Frontal cortex (tissue), 4 donors: ENCODE measurements around the gene NAA38. TPM values are rescaled to one million over a fixed set of nuclear protein-coding genes. Genes with fewer than 3 reads are reported as not detected.

Experiments used
- DNase-seq, 2 donors: peaks; one replicate each; pipeline ENCODE4 v3.0.0; 2012; ENCODE audit warnings: low spot score in 2 of 2
- FAIRE-seq: peaks from 2 replicates; lab custom pipeline; 2012; peaks lifted over from hg19 to GRCh38; lab: Jason Lieb, UNC
- total RNA-seq: library from RNA; depleted of rRNA; stranded (reverse); fragments of >200 nt; gene quantifications from one replicate; pipeline ENCODE4 v1.2.3, GENCODE V29; 2014
- donor health status: control.
- donor health status: control.
- donor health status: control.

Gene NAA38, protein sequence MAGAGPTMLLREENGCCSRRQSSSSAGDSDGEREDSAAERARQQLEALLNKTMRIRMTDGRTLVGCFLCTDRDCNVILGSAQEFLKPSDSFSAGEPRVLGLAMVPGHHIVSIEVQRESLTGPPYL
- 30.2 TPM for total RNA-seq

DNA sequence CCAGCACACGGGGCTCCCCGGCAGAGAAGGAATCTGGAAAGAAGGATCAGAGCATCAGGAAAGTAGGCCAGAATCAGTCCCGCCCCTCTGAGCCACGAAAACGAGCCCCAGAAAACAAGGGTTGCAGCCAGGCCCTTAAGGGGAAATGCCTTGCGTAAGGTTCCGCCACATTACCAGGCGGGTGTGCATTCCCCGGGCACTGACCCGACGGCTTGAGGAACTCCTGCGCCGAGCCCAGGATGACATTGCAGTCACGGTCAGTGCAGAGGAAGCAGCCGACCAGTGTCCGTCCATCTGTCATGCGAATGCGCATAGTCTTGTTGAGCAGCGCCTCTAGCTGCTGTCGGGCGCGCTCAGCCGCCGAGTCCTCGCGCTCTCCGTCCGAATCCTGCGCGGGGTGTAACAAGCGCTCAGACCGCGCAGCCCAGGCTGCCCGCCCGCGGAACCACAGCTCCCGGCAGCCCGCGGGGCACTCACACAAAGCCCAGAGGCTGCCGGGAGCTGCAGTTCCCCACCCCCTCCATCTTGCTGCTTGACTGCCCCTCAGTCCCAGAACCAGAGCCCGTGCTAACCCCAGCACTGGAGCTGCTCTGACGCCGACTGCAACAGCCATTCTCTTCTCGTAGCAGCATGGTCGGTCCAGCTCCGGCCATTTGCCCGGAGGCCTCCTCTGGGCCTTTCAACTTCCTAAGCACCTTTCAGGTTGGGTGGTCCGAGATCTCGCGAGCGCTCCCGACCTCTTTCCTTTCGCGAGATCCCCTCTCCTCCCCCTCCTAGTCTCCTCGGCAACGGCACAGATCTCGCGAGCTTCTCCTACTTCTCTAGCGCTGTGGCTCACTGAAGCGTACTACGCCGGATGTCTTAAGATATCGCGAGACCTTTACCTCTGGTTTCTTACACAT, at the start of gene NAA38:
Gene NAA38, minus strand, starts transcription at position 749 of the 902 bp plus-strand sequence. Its CDS starts 96 bp downstream, at position 653.
- no peak for FAIRE-seq
- DNase-seq, result peak; percentile 86 to 93

DNA sequence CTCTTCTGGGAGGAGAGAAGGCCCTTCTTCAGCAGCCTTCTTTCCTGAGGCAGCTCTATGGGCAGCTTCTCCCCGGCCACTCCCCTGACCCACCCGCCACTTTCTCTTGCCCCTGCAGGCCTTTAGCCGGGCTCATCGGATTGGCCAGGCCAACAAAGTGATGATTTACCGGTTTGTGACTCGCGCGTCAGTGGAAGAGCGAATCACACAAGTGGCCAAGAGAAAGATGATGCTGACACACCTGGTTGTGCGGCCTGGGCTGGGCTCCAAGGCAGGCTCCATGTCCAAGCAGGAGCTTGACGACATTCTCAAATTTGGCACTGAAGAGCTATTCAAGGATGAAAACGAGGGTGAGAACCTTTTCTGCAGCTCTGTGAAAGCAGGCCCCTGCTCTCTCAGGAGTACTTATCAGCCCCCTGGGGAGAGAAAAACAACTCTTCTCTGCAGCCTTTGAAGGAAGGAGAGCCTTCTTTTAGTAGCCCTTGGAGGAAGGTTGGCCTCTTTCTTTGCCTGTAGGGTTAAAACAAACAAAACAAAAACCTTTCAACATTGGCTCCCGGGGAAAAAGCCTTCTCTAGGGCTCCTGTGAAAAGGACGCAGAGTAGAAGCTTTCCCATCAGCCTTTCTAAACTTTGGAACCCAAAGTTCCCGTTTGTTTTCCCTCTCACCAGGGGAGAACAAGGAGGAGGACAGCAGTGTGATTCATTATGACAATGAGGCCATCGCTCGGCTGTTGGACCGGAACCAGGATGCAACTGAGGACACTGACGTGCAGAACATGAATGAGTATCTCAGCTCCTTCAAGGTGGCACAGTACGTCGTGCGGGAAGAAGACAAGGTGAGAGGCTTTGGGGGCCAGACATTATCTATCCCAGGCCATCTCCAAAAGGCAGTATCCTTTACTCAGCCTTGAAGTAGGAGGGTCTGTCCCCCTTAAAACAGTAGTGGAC, 46.1 kb upstream of the NAA38 start:
- no peak for DNase-seq
- no peak for FAIRE-seq

DNA sequence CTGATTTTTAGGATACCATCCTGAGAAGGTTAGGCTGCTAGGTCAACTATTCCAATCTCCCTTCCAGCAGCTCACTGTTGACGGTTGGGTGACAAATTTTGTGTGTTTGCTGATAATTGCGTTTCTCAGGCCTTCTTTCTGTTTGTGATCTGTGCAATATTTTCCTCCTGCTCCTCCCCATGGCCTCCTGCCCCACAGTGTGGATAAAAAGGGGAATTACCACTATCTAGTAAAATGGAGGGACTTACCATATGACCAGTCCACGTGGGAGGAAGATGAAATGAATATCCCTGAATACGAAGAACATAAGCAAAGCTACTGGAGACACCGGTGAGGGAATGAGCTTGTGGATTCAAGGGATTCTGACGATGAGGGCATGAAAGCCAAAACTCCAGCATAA, 40.4 kb upstream of the NAA38 start:
- DNase-seq (peak; percentile 57 to 59), FAIRE-seq (no peak)

DNA sequence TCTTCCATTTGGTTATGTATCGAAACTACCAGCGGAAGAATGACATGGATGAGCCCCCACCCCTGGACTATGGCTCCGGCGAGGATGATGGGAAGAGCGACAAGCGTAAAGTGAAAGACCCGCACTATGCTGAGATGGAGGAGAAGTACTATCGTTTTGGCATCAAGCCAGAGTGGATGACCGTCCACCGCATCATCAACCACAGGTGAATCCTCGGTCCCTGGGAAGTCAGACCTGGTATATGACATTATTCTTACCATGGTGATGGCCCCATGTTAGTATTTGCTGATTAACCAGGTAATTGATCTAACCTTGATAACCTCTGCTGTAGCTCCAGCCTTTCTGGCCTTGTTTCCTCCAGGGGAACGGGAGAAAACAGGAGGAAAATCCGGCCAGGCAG, 39.7 kb upstream of the NAA38 start:
- DNase-seq, result no peak
- FAIRE-seq, result no peak

DNA sequence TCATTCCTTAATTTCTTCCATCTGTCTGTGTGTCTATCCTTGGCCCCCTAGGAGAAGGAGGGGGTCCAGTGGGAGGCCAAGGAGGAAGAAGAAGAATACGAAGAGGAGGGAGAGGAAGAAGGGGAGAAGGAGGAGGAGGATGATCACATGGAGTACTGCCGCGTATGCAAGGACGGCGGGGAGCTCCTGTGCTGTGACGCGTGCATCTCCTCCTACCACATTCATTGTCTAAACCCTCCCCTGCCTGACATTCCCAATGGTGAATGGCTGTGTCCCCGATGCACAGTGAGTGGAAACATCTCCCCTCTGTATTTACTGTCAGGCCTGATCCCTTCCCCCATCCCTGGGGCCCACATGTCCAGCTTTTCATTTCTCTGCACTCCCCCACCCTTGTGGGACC, 37.5 kb upstream of the NAA38 start:
- FAIRE-seq, result no peak
- DNase-seq, result no peak

DNA sequence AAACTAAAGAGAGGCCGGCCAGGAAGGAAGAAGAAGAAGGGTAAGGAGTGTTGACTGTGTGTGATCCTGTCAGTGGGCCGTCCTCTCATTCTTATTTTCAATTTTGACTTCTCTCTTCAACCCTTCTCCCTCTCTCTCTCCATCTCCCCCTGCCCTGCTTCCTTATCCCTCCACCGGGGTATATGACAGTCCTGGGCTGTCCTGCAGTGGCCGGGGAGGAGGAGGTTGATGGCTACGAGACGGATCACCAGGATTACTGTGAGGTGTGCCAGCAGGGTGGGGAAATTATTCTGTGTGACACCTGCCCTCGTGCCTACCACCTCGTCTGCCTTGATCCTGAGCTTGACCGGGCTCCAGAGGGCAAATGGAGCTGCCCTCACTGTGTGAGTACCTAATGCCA, 36.9 kb upstream of the NAA38 start:
- FAIRE-seq, result no peak
- no peak for DNase-seq

DNA sequence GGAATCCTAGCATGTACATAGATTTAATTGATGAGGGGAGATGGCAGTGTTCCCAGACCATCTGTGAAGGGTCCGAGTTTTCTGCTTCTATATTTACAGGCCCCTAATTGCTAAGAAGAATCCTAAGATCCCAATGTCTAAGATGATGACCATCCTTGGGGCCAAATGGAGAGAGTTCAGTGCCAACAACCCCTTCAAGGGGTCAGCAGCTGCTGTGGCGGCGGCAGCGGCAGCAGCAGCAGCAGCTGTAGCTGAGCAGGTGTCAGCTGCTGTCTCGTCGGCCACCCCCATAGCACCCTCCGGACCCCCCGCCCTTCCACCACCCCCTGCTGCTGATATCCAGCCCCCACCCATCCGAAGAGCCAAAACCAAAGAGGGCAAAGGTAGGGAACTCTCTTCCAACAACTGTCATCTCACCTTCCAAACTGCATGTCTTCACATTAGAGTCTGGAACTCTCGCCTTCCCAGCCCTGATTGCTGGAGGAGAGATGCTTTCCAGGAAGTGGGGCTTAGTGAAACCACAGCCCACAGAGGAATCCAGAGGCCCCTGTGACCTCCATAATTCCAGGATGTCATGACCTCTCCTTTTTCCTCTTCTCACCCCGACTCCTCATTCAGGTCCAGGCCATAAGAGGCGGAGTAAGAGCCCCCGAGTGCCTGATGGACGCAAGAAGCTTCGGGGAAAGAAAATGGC, 36.0 kb upstream of the NAA38 start:
- FAIRE-seq, result no peak
- DNase-seq, result no peak

DNA sequence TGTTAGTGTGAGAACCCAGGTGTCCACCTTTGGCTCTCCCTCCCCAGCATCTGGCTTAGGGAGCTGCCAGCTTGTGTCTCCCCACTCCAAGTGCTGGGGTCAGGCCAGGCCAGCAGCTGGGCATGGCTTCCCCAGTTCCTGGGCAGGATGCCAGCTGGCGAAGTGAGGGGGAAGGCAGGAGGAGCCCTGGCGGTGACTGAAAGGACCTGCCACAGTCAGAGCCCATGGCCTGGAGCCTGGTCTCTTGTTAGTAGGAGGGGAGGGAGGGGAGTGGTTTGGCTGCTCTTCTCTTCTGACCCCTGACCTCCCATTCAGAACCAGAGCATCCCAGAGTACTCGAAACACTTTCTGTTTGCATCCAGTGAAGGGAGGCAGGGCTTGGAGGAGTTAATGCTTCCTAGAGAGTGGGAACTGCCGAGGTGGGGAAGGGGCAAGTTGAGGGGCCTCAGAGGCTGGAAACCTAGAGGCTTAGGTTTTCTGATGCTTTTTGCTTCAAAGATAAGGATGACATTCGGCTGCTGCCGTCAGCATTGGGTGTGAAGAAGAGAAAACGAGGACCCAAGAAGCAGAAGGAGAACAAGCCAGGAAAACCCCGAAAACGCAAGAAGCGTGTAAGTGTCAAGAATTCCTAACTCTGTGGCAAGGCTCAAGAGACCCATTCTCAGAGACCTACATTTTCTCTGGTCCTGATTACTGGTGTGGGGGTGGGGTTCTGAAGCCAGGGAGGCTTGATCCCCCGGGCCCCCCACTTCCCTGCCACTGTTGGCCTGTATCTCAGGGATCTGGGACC, 32.0 kb upstream of the NAA38 start:
- FAIRE-seq (peak; percentile 81), DNase-seq (peak; percentile 88 to 90)

DNA sequence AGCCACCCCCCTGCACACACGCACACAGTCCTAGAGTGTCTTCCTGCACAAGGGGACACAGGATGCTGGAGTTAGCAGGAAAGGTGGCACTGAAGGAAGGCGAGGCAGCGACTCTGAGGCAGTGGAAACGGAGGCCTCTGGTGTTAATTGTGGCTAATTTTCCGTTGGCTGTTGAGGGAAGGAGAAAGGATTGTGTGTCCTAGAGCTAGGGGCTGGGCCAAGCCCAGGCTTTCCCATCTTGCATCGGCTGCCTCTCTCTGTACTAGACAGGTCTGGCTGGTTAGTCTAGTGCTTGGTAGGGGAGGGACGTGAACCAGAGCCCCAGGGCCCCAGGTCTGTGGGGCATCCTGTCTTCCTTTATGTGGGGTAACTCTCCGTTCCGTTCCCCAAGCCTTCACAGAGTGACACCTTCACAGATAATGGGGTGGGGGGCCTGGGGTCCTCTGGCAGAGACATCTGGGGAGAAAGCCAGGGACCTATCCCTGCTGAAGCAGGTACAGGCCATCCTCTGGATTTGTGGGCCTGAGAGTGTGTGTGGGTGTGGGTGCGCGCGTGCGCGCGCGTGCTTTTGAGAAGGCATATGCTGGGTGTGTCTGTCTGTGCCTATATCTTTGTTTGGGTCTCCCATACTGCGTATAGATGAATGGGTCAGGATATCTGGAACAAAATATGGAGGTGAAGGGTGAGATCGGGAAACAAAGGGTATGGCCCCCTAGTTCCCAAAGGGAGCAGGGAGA, 31.0 kb upstream of the NAA38 start, which contains the start of gene CHD3:
Gene CHD3, plus strand, starts transcription at position 606 of the 737 bp plus-strand sequence. CDS start 212 bp downstream, outside the sequence.
- DNase-seq, result no peak
- FAIRE-seq, result no peak

DNA sequence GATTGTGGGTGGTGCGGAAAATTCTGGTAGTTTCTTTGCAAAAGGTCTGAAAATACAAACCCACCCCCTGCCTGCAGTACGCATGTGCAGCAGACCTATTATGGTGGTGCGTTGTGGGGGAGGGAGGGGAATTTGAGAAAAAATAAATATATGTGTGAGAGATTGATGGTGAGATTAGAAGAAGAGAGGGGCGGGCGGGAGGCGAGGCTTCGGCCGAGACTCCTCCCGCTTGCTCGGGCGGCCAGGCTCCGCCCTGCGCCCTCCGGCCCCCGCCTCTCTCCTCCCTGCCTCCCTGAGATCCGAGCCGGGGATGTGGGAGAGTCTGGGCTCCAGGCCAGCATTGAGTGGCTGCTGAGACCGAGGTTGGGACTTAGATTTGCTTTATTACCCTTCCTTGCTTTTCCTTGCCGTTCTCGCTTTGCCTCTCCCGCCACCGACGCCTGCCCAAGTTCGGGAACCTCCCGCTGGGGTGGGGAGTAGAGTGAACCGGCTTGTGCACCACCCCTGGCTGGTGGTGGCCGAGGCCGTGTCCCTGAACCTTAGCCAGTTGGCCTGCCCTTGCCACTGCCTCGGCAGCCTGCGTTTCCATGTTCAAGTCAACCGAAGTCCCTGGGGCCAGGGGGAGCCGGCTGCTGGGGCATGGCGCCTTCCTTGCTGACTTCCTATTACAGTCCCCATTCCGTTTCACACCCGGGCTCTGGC, 30.3 kb upstream of the NAA38 start:
- DNase-seq (peak; percentile 85 to 88), FAIRE-seq (no peak)

DNA sequence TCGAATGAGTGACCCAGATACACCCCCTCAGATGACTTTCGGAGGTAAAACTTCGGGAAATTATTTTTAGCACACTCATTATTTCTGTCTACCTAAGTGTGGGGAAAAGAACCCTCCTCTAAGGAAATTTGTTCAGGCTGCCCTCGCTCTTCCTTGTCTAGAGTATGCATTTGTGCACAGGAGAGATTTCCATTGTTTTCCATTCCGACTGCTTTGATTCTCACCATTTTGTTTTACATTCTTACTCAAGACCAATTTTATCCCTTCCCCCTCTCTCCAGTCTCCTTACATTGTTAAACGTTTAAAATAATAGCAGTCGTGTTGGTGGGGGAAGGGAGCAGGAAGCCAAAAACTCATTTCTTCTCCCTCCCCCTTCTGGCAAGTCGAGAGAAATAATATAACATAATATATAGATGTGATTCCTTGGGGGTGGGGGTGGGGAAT, 29.7 kb upstream of the NAA38 start:
- DNase-seq (no peak), FAIRE-seq (no peak)

DNA sequence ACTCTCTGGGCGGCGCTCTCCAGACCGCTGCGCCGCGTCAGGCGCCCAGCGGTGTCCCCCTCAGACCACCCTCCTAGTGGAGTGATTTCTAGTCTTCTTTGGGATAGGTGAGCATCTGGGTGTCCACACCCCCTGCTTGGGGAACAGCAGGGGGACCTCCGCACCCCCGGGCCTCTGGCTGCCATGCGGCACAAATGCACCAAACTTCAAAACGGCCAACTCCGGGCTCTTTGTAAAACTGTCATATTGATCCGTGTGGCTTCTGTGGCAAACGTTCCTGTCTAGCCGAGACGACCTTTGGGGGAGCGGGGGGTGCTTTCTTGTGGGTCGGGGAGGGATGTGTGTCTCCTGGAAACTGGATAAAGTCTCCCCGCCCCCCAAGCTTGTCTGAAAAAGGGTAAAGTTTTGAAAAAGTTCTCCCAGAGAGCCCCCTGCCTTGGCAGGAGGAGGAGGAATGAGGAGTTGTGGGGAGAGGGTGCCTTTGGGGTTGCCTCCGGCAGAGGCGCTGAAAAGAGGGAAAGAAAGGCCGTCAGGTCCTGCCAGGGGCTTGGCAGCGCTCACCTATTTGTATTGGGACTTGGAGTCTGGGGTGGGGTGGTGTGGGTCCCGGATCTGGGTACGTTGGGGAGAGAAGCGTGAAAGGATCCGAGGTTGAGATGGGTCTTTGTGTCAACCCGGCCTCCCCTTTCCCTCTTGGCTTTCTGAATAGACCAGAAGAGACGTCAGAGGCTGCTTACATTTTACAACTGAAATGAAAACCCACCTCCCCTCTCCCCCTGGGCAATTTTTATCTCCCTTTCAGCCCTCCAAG, 29.1 kb upstream of the NAA38 start:
- FAIRE-seq (no peak), DNase-seq (peak in 1 of 2 donors; percentile 55)

DNA sequence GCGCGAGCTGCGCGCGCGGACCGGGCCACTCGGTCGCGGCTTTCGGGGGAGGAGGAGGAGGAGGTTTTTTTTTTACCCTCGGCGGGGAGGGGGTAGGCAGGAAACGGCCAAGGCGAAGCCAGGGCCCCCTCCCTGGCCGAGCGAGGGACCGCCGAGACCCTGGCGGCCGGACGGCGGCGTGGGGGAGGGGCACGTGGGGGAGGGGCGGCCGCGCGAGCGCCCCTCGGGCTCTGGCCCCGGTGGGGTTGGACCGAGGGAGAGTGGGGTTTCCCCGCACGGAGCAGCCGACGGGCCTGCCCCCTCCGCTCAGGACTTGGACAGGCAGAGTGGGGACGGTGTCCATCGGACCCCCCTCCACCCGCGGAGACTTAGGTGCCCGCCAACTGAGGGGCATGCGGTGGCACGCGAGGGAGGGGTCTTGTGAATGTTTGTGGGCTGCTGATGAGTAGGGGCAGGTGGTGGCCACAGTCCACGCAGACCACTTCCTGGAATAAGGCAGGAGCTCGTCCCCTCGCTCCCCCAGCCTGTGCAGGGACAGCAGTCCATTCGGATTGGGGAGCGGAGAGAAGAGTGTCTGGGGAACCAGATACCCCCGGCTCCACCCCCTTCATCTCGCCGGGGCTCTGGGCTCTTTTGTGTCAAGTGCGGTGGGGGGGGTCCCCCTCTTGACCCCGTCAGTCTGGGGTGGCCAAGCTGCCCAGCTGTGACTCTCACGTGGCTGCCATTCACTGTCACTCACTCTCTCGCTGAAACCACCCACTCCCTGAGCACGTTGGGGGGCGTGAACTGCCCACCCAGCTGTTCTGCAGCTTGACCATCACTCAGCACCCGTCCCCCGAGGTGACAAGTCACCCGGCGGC, 28.2 kb upstream of the NAA38 start:
- DNase-seq (peak; percentile 64 to 66), FAIRE-seq (no peak)

DNA sequence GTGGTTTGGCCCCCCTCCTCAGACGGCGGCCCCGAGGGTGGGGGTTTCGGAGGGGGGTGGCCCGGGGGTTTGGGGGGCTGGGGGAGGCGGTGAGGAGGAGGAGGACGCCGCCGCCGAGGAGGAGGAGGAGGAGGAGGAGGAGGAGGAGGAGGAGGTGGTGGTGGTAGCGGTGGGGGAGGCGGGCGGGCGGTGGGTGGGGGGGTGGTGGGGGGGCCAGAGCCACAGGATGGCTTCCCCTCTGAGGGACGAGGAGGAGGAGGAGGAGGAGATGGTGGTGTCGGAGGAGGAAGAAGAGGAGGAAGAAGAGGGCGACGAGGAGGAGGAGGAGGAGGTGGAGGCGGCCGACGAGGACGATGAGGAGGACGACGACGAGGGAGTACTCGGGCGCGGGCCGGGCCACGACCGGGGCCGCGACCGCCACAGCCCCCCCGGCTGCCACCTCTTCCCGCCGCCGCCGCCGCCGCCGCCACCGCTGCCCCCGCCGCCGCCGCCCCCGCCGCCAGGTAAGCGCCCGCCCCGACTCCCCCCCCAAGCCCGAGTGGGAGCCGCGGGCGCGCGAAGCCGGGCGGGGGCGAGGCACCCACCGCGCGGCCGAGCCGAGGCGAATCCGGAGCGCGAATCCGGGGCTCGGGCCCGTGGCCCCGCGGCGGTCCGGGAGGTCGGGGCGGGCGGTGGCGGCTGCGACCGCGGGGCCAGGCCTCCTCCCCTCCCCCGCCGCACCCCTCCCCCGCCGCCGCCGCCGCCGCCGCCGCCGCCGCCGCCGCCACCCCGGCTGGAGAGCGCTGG, 27.4 kb upstream of the NAA38 start:
- FAIRE-seq, result no peak
- DNase-seq, result no peak

DNA sequence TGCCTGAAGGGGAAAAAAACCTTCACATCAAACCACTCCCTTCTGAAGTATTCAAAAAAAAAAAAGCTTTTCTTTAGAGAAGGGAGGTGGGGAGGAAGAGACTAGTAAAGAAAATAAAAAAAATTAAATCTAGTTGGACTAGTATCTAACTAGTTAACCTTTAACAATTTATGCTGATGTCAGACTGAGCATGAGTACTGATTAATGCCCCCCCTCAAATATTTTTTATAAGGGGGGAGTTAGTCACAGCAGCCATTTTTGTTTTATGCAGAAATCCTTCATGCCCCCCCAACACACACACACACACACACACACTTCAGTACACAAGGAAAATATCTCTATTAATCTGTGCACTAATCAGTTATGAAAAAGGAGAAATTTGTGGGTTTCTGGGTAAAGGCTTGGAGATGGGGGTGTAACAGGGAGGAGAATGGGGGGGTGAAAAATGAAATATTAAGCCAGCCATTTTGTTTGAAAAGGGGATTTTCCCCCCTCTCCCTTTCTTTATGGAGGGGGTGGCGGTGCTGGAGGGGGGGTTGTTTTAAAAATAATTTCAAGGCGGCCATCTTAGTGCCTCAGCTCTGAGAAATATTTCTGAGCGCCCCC, 26.5 kb upstream of the NAA38 start:
- FAIRE-seq (no peak), DNase-seq (no peak)
